Heart right ventricle (tissue), 16 donors: ENCODE results near the gene RNF182. TPM values are rescaled to one million over a fixed set of nuclear protein-coding genes. Genes with fewer than 3 reads are reported as not detected.

Source experiments
- ATAC-seq, 8 donors: fragments of 200-7000 bp; cut with Tn5 transposase; one replicate each; pipeline ENCODE4 v1.9.1; 2020; ENCODE audit warnings: mild to moderate bottlenecking in 8 of 8, moderate library complexity in 8 of 8, moderate number of reproducible peaks in 1 of 8
- DNase-seq, 2 donors: peaks; one replicate each; pipeline ENCODE4 v3.0.0-alpha.2; 2020
- H3K27ac ChIP-seq, 10 donors: fragments of 200-600 bp; sonication (generic) in 2 of 10; one replicate each; pipeline versions ENCODE4 v1.5.0 to v1.8.0; 2020 to 2022; ENCODE audit warnings: mild to moderate bottlenecking in 3 of 10
- H3K27me3 ChIP-seq, 7 donors: fragments of 200-600 bp; one replicate each; pipeline ENCODE4 v1.8.0; 2021 to 2022; ENCODE audit warnings: mild to moderate bottlenecking in 2 of 7
- H3K36me3 ChIP-seq, 9 donors: fragments of 200-600 bp; sonication (generic) in 1 of 9; one replicate each; pipeline versions ENCODE4 v1.5.0 to v1.8.0; 2020 to 2022; ENCODE audit warnings: mild to moderate bottlenecking in 2 of 9
- H3K4me1 ChIP-seq, 9 donors: fragments of 200-600 bp; sonication (generic) in 1 of 9; one replicate each; pipeline versions ENCODE4 v1.5.0 to v1.8.0; 2020 to 2022; ENCODE audit warnings: mild to moderate bottlenecking in 4 of 9
- H3K4me3 ChIP-seq, 10 donors: fragments of 200-600 bp; sonication (generic) in 2 of 10; one replicate each; pipeline versions ENCODE4 v1.5.0 to v1.8.0; 2020 to 2022; ENCODE audit warnings: mild to moderate bottlenecking in 7 of 10, moderate library complexity in 2 of 10
- H3K9me3 ChIP-seq, 11 donors: fragments of 200-600 bp in 10 of 11; sonication (generic) in 2 of 11; one replicate each; pipeline versions ENCODE4 v1.5.0 to v1.8.0; 2013 to 2022; ENCODE audit warnings: mild to moderate bottlenecking in 2 of 11, control low read depth in 1 of 11, moderate library complexity in 1 of 11
- CTCF ChIP-seq, 9 donors: fragments of 200-600 bp; sonication (generic) in 2 of 9; IDR thresholded peaks; one replicate each; pipeline versions ENCODE4 v1.5.0 to v1.8.0; 2021 to 2022; ENCODE audit warnings: antibody characterized with exemption in 9 of 9, mild to moderate bottlenecking in 5 of 9, moderate library complexity in 1 of 9
- WGBS, 2 donors: extraction: QIAGEN DNeasy Blood & Tissue Kit; methylation state at CpG; one replicate each; pipeline ENCODE4 v1.1.7; 2013; ENCODE audit warnings: inconsistent platforms in 1 of 2; 5-methylcytosine and 5-hydroxymethylcytosine counted together
- intact Hi-C, 10 donors: fragments of 100-400 bp; cut with DNase I; formaldehyde crosslinking; loops; one replicate each; pipeline versions ENCODE4 v1.11.1 to v1.14.2; 2022
- polyA plus RNA-seq, 2 donors: library from polyadenylated mRNA; stranded (reverse); fragments of 200-250 nt; gene quantifications; one replicate each; pipeline ENCODE4 v1.2.3, GENCODE V29; 2013
- total RNA-seq, 10 donors: library from RNA; stranded (reverse); fragmentation: NEBNext Ultra II Directional in 3 of 10; extraction: Animal tissue kit (Norgen Biotek cat#: 25700) in 3 of 10; gene quantifications; one replicate each; pipeline versions ENCODE4 v1.2.1 to v1.2.4, GENCODE V29; 2021 to 2023
- donor health status: Arrhythmogenic right ventricular cardiomyopathy.
- donor health status: ischemic (EF 13 %, LVEDD 7.1; RV severe dilation, severe dysfunction).
- donor health status: healthy with polysubstance abuse.
- donor health status: DM: no; HTN: yes; CAD: no.
- donor health status: DM: no; HTN: no; CAD: no.
- donor health status: ischemic (EF 25% LVEDD 6.9; RV normal size, moderate dysfunction).
- donor health status: ischemic (EF 25% LVEDD 5.7; RV mildly dilated, moderate dysfunction).
- donor health status: healthy.
- donor health status: DM: yes; HTN: yes; CAD: no.
- donor health status: Ischemic cardiomyopathy.
- donor health status: ischemic (EF 35%, LVEDD 5.7; RV mildly dilated, moderate dysfunction).
- donor health status: nonischemic (EF 11% LVEDD 7.7; RV severe dilation, severe dysfunction).
- donor health status: DM: yes; HTN: yes; CAD: no.
- donor health status: PGD.
- donor health status: ischemic (EF 29% LVEDD 5.4; RV normal size, mild dysfunction).
- donor health status: nonischemic (EF 23%, LVEDD 6.1; RV moderate dilation, normal function).

Gene RNF182
- total and polyA plus RNA-seq, 12 donors, result 0.06 to 0.07 TPM; not detected in 10

GRCh38 chr6:13892017-13892645 is 32.6 kb upstream of the RNF182 start:
- Histone ChIP-seq H3K4me1 (no peaks in the 10 kb centered on the region), H3K4me3 (no peak overlapping the region), H3K36me3 (no peaks in the 10 kb centered on the region), H3K27me3 (peaks cover 0 to 20% (median 6%) of the 10 kb centered on the region in 7 donors), H3K9me3 (peaks cover 0 to 3% (median 0%) of the 10 kb centered on the region in 11 donors), H3K27ac (no peak overlapping the region)
- intact Hi-C loops, result no loop called here
- WGBS, 2 donors, result 90 to 97% methylated on average over 2 of the region's 2 CpGs
- TF ChIP-seq CTCF (IDR thresholded peaks at IDR 0.05), result no peak
- ATAC-seq, result no peak
- DNase-seq, result no peak

GRCh38 chr6:13902922-13903321 is 21.8 kb upstream of the RNF182 start:
- H3K27ac ChIP-seq, result no peak overlapping the region
- H3K9me3 ChIP-seq, result no peaks in the 10 kb centered on the region
- intact Hi-C loops, result loop anchor here in 1 of 10 donors (10.0 kb wide), 1 partner anchor 108 kb away; no protein-coding TSS in a partner anchor
- 78 to 84% methylated on average over 6 of the region's 6 CpGs for WGBS, 2 donors
- ATAC-seq, result no peak
- no peaks in the 10 kb centered on the region for H3K36me3 ChIP-seq
- TF ChIP-seq CTCF (IDR thresholded peaks at IDR 0.05), result no peak
- H3K27me3 ChIP-seq, result peaks cover 0 to 59% (median 34%) of the 10 kb centered on the region in 7 donors
- DNase-seq, result no peak
- H3K4me3 ChIP-seq, result no peak overlapping the region
- H3K4me1 ChIP-seq, result peaks cover 0 to 5% (median 0%) of the 10 kb centered on the region in 9 donors

- ATAC-seq (no peak), DNase-seq (no peak)
- intact Hi-C loops, result loop anchor here in 1 of 10 donors (10.0 kb wide), 1 partner anchor 109 kb away; no protein-coding TSS in a partner anchor
- Histone ChIP-seq H3K27me3 (peaks cover 0 to 59% (median 34%) of the 10 kb centered on the region in 7 donors), H3K4me3 (no peak overlapping the region), H3K9me3 (no peaks in the 10 kb centered on the region), H3K36me3 (no peaks in the 10 kb centered on the region), H3K27ac (no peak overlapping the region), H3K4me1 (peaks cover 0 to 5% (median 0%) of the 10 kb centered on the region in 9 donors)
- TF ChIP-seq CTCF (IDR thresholded peaks at IDR 0.05), result no peak
- WGBS, 2 donors, result 67 to 81% methylated on average over 3 of the region's 3 CpGs
These were observed 21.4 kb upstream of the RNF182 start for GRCh38 chr6:13903364-13903763.

GRCh38 chr6:13907001-13907350 is 17.8 kb upstream of the RNF182 start:
- no peak for TF ChIP-seq CTCF (IDR thresholded peaks at IDR 0.05)
- peaks cover 0 to 51% (median 27%) of the 10 kb centered on the region in 7 donors for H3K27me3 ChIP-seq
- WGBS, 2 donors, result 78% methylated on average over 2 of the region's 2 CpGs

More at GRCh38 chr6:13907001-13907350, 17.8 kb upstream of the RNF182 start:
- Histone ChIP-seq H3K9me3 (no peaks in the 10 kb centered on the region), H3K36me3 (no peaks in the 10 kb centered on the region), H3K4me1 (peaks cover 0 to 5% (median 0%) of the 10 kb centered on the region in 9 donors), H3K27ac (no peak overlapping the region), H3K4me3 (no peak overlapping the region)
- DNase-seq (no peak), ATAC-seq (no peak)
- intact Hi-C loops, result loop anchor here in 8 of 10 donors (5.0 to 10.0 kb wide), 6 partner anchors 112 to 240 kb away; no protein-coding TSS in a partner anchor
